Astrocyte (in vitro differentiated cells and primary cell): ENCODE results near the gene EXOC1L. TPM values are rescaled to one million over a fixed set of nuclear protein-coding genes. Genes with fewer than 3 reads are reported as not detected.

Experiments used
- DNase-seq: peaks from one replicate; pipeline ENCODE4 v3.0.0-alpha.2; 2010; ENCODE audit warnings: low read depth
- FAIRE-seq: peaks from 2 replicates; lab custom pipeline; 2011; peaks lifted over from hg19 to GRCh38; lab: Jason Lieb, UNC
- H2AFZ ChIP-seq: 2 replicates; pipeline ENCODE4 v1.6.0; 2012; ENCODE audit warnings: low read depth, low read length, inconsistent platforms
- H3K27ac ChIP-seq: 2 replicates; pipeline ENCODE4 v1.5.1; 2011; ENCODE audit warnings: low read depth, low read length, inconsistent platforms
- H3K27me3 ChIP-seq: 2 replicates; pipeline ENCODE4 v1.6.0; 2011; ENCODE audit warnings: low read length, inconsistent platforms; ENCODE audit not compliant: insufficient read depth
- H3K36me3 ChIP-seq: 2 replicates; pipeline ENCODE4 v1.5.1; 2011; ENCODE audit warnings: low read length, inconsistent platforms; ENCODE audit not compliant: insufficient read depth
- H3K4me1 ChIP-seq: 2 replicates; pipeline ENCODE4 v1.5.1; 2011; ENCODE audit warnings: low read length, inconsistent platforms; ENCODE audit not compliant: insufficient read depth
- H3K4me2 ChIP-seq: 2 replicates; pipeline ENCODE4 v1.6.0; 2012; ENCODE audit warnings: low read length, inconsistent platforms
- H3K4me3 ChIP-seq: 2 replicates; pipeline ENCODE4 v1.5.1; 2011; ENCODE audit warnings: low read depth, mild to moderate bottlenecking, low read length, inconsistent platforms; ENCODE audit not compliant: insufficient read depth
- H3K79me2 ChIP-seq: 2 replicates; pipeline ENCODE4 v1.6.0; 2012; ENCODE audit warnings: mild to moderate bottlenecking, low read length, inconsistent platforms; ENCODE audit not compliant: insufficient read depth
- H3K9ac ChIP-seq: 2 replicates; pipeline ENCODE4 v1.6.0; 2012; ENCODE audit warnings: mild to moderate bottlenecking, low read length, inconsistent platforms
- H3K9me3 ChIP-seq: 2 replicates; pipeline ENCODE4 v1.5.1; 2012; ENCODE audit warnings: low read depth, mild to moderate bottlenecking, low read length, inconsistent platforms; ENCODE audit not compliant: insufficient read depth
- H4K20me1 ChIP-seq: 2 replicates; pipeline ENCODE4 v1.6.0; 2012; ENCODE audit warnings: low read length, inconsistent platforms; ENCODE audit not compliant: insufficient read depth
- H3K27ac Mint-ChIP-seq: one replicate; pipeline ENCODE4 v1.8.0; 2021; ENCODE audit warnings: mild to moderate bottlenecking, mixed read lengths; ENCODE audit not compliant: unreplicated experiment
- H3K27me3 Mint-ChIP-seq: one replicate; pipeline ENCODE4 v1.8.0; 2021; ENCODE audit warnings: low read depth, mixed read lengths; ENCODE audit not compliant: unreplicated experiment
- H3K36me3 Mint-ChIP-seq: one replicate; pipeline ENCODE4 v1.8.0; 2021; ENCODE audit warnings: low read depth, mixed read lengths; ENCODE audit not compliant: unreplicated experiment
- H3K4me1 Mint-ChIP-seq: one replicate; pipeline ENCODE4 v1.8.0; 2021; ENCODE audit warnings: low read depth, mixed read lengths; ENCODE audit not compliant: unreplicated experiment
- H3K4me3 Mint-ChIP-seq: one replicate; pipeline ENCODE4 v1.8.0; 2021; ENCODE audit warnings: mild to moderate bottlenecking, moderate library complexity, mixed read lengths; ENCODE audit not compliant: unreplicated experiment
- H3K9me3 Mint-ChIP-seq: one replicate; pipeline ENCODE4 v1.8.0; 2021; ENCODE audit warnings: mild to moderate bottlenecking, mixed read lengths; ENCODE audit not compliant: unreplicated experiment
- CTCF ChIP-seq: IDR thresholded peaks from 2 replicates; pipeline ENCODE4 v1.5.1; 2011; ENCODE audit warnings: low read depth, mild to moderate bottlenecking, inconsistent platforms, low read length, moderate library complexity; ENCODE audit not compliant: insufficient read depth
- EZH2 ChIP-seq: IDR thresholded peaks from 2 replicates; pipeline ENCODE4 v1.6.1; 2012; ENCODE audit warnings: mild to moderate bottlenecking, low read length, inconsistent platforms; ENCODE audit not compliant: insufficient read depth
- total RNA-seq: library from RNA; stranded (reverse); gene quantifications from 2 replicates; pipeline ENCODE4 v1.2.1, GENCODE V29; 2021

The EXOC1L gene
- total RNA-seq, 1 donor from 2014 or later: not detected

- Mint-ChIP-seq H3K9me3 (no peaks in the 10 kb centered on the region), H3K36me3 (no peaks in the 10 kb centered on the region), H3K4me1 (no peaks in the 10 kb centered on the region), H3K4me3 (no peak overlapping the region), H3K27ac (no peak overlapping the region), H3K27me3 (peaks cover 1% of the 10 kb centered on the region)
- no peaks in the 10 kb centered on the region for H4K20me1 ChIP-seq
- no peaks in the 10 kb centered on the region for H3K79me2 ChIP-seq
- FAIRE-seq (no peak), DNase-seq (no peak)
- TF ChIP-seq EZH2 (no peak), CTCF (no peak)
- no peaks in the 10 kb centered on the region for H3K27me3 ChIP-seq
- no peaks in the 10 kb centered on the region for H3K9me3 ChIP-seq
- H3K4me2 ChIP-seq: no peak overlapping the region
- H3K4me3 ChIP-seq: no peak overlapping the region
- H2AFZ ChIP-seq: no peak overlapping the region
- H3K4me1 ChIP-seq: no peaks in the 10 kb centered on the region
- H3K9ac ChIP-seq: no peak overlapping the region
- H3K27ac ChIP-seq: no peak overlapping the region
- no peaks in the 10 kb centered on the region for H3K36me3 ChIP-seq
Observed at GRCh38 chr4:55781812-55782211, 37.8 kb upstream of the EXOC1L start.

- Histone ChIP-seq H3K27me3 (no peaks in the 10 kb centered on the region), H3K79me2 (no peaks in the 10 kb centered on the region), H3K36me3 (no peaks in the 10 kb centered on the region), H3K4me1 (no peaks in the 10 kb centered on the region), H3K4me2 (no peak overlapping the region), H3K4me3 (no peak overlapping the region), H4K20me1 (no peaks in the 10 kb centered on the region), H3K9me3 (no peaks in the 10 kb centered on the region), H2AFZ (no peak overlapping the region), H3K27ac (no peak overlapping the region), H3K9ac (no peak overlapping the region)
- H3K9me3 Mint-ChIP-seq: no peaks in the 10 kb centered on the region
- no peak overlapping the region for H3K27ac Mint-ChIP-seq
- DNase-seq: no peak
- no peak overlapping the region for H3K4me3 Mint-ChIP-seq
- no peak for TF ChIP-seq CTCF
- TF ChIP-seq EZH2: no peak
- no peak for FAIRE-seq
- no peaks in the 10 kb centered on the region for H3K4me1 Mint-ChIP-seq
- H3K27me3 Mint-ChIP-seq: peaks cover 1% of the 10 kb centered on the region
- H3K36me3 Mint-ChIP-seq: no peaks in the 10 kb centered on the region
Observed at GRCh38 chr4:55783584-55783983, 36.0 kb upstream of the EXOC1L start.

DNA sequence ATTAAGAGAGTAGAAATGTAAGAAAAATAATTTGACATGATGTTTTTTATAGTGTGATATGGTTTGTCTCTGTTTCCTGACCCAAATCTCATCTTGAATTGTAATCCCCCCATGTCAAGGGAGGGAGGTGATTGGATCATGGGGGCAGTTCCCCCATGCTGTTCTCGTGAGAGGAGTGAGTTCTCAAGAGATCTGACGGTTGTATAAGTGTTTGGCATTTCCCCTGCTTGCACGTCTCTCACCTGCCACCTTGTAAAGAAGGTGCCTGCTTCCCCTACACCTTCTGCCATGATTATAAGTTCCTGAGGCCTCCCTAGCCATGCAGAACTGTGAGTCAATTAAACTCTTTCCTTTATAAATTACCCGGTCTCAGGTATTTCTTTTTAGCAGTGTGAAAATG, 34.8 kb upstream of the EXOC1L start:
- no peak overlapping the region for H3K27ac ChIP-seq
- no peak overlapping the region for H3K4me2 ChIP-seq
- H3K27me3 ChIP-seq: no peaks in the 10 kb centered on the region
- no peaks in the 10 kb centered on the region for H3K9me3 ChIP-seq
- TF ChIP-seq CTCF (no peak), EZH2 (no peak)
- Mint-ChIP-seq H3K9me3 (no peaks in the 10 kb centered on the region), H3K4me3 (no peak overlapping the region), H3K27ac (no peak overlapping the region), H3K27me3 (peaks cover 1% of the 10 kb centered on the region), H3K4me1 (no peaks in the 10 kb centered on the region), H3K36me3 (no peaks in the 10 kb centered on the region)
- no peak overlapping the region for H3K9ac ChIP-seq
- H3K4me1 ChIP-seq: no peaks in the 10 kb centered on the region
- H4K20me1 ChIP-seq: no peaks in the 10 kb centered on the region
- FAIRE-seq: no peak
- no peak overlapping the region for H2AFZ ChIP-seq
- DNase-seq: no peak
- H3K4me3 ChIP-seq: no peak overlapping the region
- no peaks in the 10 kb centered on the region for H3K79me2 ChIP-seq
- H3K36me3 ChIP-seq: no peaks in the 10 kb centered on the region
